HG03280 (cell line): ENCODE data around the gene MLKL.
"Not testable (repeated sequence)": the region's sequence is repeated elsewhere in the genome, so short reads cannot be mapped to it uniquely, and the experiment has no call there.

Experiments
- ATAC-seq: cut with Tn5 transposase; IDR thresholded peaks from one replicate; pipeline ENCODE4 v1.9.1; 2021; ENCODE audit warnings: mild to moderate bottlenecking, moderate library complexity; ENCODE audit not compliant: unreplicated experiment

MLKL gene

GRCh38 chr16:74652883-74653282, 47.8 kb downstream of the MLKL start:
- not testable (repeated sequence) for ATAC-seq

- no peak for ATAC-seq
Observed at GRCh38 chr16:74652249-74652648, 48.4 kb downstream of the MLKL start.

GRCh38 chr16:74651841-74652240, 48.8 kb downstream of the MLKL start:
- no peak for ATAC-seq

GRCh38 chr16:74650966-74651567, 49.6 kb downstream of the MLKL start:
- ATAC-seq = no peak

- no peak for ATAC-seq
Observed at GRCh38 chr16:74649839-74650504, 50.7 kb downstream of the MLKL start.

- ATAC-seq = no peak
Observed at GRCh38 chr16:74641969-74642368, 58.7 kb downstream of the MLKL start.

GRCh38 chr16:74637742-74638453, 62.8 kb downstream of the MLKL start:
- ATAC-seq = no peak

- ATAC-seq = no peak
Observed at GRCh38 chr16:74635303-74635702, 65.4 kb downstream of the MLKL start.

GRCh38 chr16:74633686-74634085, 67.0 kb downstream of the MLKL start:
- no peak for ATAC-seq

- no peak for ATAC-seq
Observed at GRCh38 chr16:74627506-74628220, 73.0 kb downstream of the MLKL start.

- ATAC-seq = no peak
Observed at GRCh38 chr16:74626741-74627416, 73.8 kb downstream of the MLKL start.

GRCh38 chr16:74625500-74626350, 74.9 kb downstream of the MLKL start:
- ATAC-seq = no peak

GRCh38 chr16:74623839-74624235, 76.8 kb downstream of the MLKL start:
- no peak for ATAC-seq

GRCh38 chr16:74623214-74623838, 77.3 kb downstream of the MLKL start:
- ATAC-seq = no peak

GRCh38 chr16:74622005-74622404, 78.7 kb downstream of the MLKL start:
- no peak for ATAC-seq
